Activated T-helper 2 cell treated with anti-CD3 and anti-CD28 coated beads, Interferon-gamma antibody, Interleukin-2, Interleukin-4, amounts not matched to agents 10 μg/mL and 5 μg/mL and 100 μg/mL, durations not matched to agents 14 hours and 24 hours and 36 hours (primary cell): ENCODE measurements around the gene PRR33. TPM values are rescaled to one million over a fixed set of nuclear protein-coding genes. Genes with fewer than 3 reads are reported as not detected.
"Not testable (repeated sequence)": the region's sequence is repeated elsewhere in the genome, so short reads cannot be mapped to it uniquely, and the experiment has no call there.

ENCODE experiments used
- DNase-seq: peaks from one replicate; pipeline ENCODE4 v3.0.0; 2021; ENCODE audit warnings: low spot score
- H3K27ac Mint-ChIP-seq: one replicate; pipeline ENCODE4 v1.8.0; 2021; ENCODE audit warnings: mixed read lengths
- H3K27me3 Mint-ChIP-seq: one replicate; pipeline ENCODE4 v1.8.0; 2021; ENCODE audit warnings: low read depth, mixed read lengths
- H3K36me3 Mint-ChIP-seq: one replicate; pipeline ENCODE4 v1.8.0; 2021; ENCODE audit warnings: low read depth, mixed read lengths
- H3K4me1 Mint-ChIP-seq: one replicate; pipeline ENCODE4 v1.8.0; 2021; ENCODE audit warnings: low read depth, mixed read lengths
- H3K4me3 Mint-ChIP-seq: one replicate; pipeline ENCODE4 v1.8.0; 2021; ENCODE audit warnings: low read depth, mild to moderate bottlenecking, moderate library complexity, mixed read lengths
- H3K9me3 Mint-ChIP-seq: one replicate; pipeline ENCODE4 v1.8.0; 2021; ENCODE audit warnings: mixed read lengths
- intact Hi-C: fragments of 100-400 bp; cut with micrococcal nuclease; formaldehyde crosslinking; loops from one replicate; pipeline ENCODE4 v1.15.1; 2023
- total RNA-seq: library from RNA; stranded (reverse); gene quantifications from 2 replicates; pipeline ENCODE4 v1.2.3, GENCODE V29; 2022

Gene PRR33
- total RNA-seq, 1 donor from 2014 or later: 0.05 TPM

- not testable (repeated sequence) for DNase-seq, H3K4me3 Mint-ChIP-seq, H3K27ac Mint-ChIP-seq, H3K27me3 Mint-ChIP-seq, H3K9me3 Mint-ChIP-seq
- intact Hi-C loops: loop anchor here (10.0 kb wide), 1 partner anchor 52 kb away; the partner anchor contains the start of genes SYT8 and TNNI2
- Mint-ChIP-seq H3K4me1 (peaks cover 12% of the 10 kb centered on the region), H3K36me3 (peaks cover 19% of the 10 kb centered on the region)
These were observed 5.1 kb downstream of the PRR33 start for GRCh38 chr11:1886551-1886950.

DNA sequence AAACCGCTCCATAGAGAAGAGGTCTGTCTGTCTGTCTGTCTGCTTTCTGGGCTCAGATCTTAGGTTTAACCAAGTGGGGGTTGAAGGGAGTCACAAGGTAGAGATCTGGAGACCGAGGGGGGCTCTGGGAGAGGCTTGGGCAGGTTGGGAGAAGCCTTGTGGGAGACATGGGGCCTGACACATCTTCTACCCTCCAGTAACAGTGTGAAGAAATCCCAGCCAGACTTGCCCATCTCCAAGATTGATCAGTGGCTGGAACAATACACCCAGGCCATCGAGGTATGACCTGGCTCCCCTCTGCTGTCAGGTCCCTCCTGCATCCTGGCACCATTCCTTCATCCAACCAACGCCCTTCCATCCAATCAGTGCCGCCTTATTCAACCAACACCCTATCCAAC lies 7.4 kb downstream of the PRR33 start:
- DNase-seq: no peak
- H3K4me1 Mint-ChIP-seq: peaks cover 19% of the 10 kb centered on the region
- H3K4me3 Mint-ChIP-seq: no peak overlapping the region
- H3K27me3 Mint-ChIP-seq: no peaks in the 10 kb centered on the region
- H3K36me3 Mint-ChIP-seq: peaks cover 15% of the 10 kb centered on the region
- no peak overlapping the region for H3K27ac Mint-ChIP-seq
- intact Hi-C loops: loop anchor here (5.0 to 10.0 kb wide), 2 partner anchors 33 to 50 kb away; partner anchors contain the start of genes SYT8, TNNI2 and TNNT3
- no peaks in the 10 kb centered on the region for H3K9me3 Mint-ChIP-seq

- Mint-ChIP-seq H3K36me3 (peaks cover 10% of the 10 kb centered on the region), H3K9me3 (no peaks in the 10 kb centered on the region), H3K27ac (no peak overlapping the region), H3K4me1 (peaks cover 14% of the 10 kb centered on the region), H3K27me3 (no peaks in the 10 kb centered on the region), H3K4me3 (no peak overlapping the region)
- intact Hi-C loops: loop anchor here (5.0 to 10.0 kb wide), 2 partner anchors 34 to 49 kb away; partner anchors contain the start of genes SYT8, TNNI2 and TNNT3
- no peak for DNase-seq
These were observed 8.1 kb downstream of the PRR33 start for GRCh38 chr11:1883346-1884302.

DNA sequence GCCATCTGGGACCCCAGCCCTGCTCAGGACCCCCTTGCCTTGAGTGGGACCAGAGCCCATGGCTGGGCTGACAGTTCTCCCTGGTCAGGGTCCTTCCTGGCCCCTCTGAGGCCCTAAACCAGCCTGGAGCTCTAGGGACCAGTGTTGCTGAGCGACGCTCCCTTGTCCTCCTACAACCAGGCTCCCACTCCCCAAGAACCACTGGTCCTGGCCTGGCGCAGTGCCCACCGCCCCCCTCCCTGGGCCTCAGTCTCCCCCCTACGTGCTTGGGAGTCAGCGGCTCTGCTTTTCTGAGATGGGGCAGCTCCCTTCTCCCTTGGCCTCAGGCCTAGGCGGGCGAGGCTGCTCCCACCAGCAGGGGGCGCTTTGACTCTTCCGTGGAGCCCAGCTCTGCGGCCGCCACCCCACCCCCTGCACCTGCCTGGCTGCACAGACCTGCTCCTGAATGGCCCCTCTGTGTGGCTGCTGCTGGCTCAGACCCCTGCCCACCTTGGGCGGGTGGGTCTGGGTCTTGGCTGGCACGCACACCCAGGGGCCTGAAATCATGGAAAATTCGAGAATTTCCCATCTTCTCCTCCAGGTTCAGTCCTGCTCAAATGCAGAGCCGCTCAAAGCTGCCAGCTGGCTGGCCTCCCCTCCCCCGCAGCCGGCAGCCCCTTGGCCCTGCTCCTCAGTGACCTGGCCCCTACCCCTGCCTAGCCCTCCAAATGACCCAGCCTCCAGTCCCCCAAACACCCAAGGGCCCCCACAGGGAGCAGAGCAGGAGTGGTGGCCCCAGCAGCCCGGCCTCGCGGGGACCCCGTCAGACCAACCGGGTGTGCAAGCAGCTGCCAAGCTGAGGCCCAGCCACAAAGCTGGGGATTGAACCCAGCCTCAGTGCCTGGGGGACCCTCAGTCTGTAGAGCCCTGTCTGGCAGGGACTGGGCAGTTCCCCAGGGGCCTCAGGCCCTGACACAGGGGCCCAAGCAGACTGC lies 9.1 kb downstream of the PRR33 start:
- Mint-ChIP-seq H3K27ac (no peak overlapping the region), H3K27me3 (no peaks in the 10 kb centered on the region), H3K9me3 (no peaks in the 10 kb centered on the region), H3K4me1 (peaks cover 7% of the 10 kb centered on the region), H3K36me3 (peaks cover under 1% of the 10 kb centered on the region), H3K4me3 (no peak overlapping the region)
- intact Hi-C loops: loop anchor here (5.0 to 10.0 kb wide), 2 partner anchors 35 to 48 kb away; partner anchors contain the start of genes SYT8, TNNI2 and TNNT3
- DNase-seq: peak; percentile 66

GRCh38 chr11:1881442-1882264 lies 10.0 kb downstream of the PRR33 start:
- DNase-seq: no peak
- H3K27ac Mint-ChIP-seq: no peak overlapping the region
- no peaks in the 10 kb centered on the region for H3K27me3 Mint-ChIP-seq
- H3K4me3 Mint-ChIP-seq: no peak overlapping the region
- no peaks in the 10 kb centered on the region for H3K36me3 Mint-ChIP-seq
- intact Hi-C loops: loop anchor here (5.0 to 10.0 kb wide), 2 partner anchors 36 to 47 kb away; partner anchors contain the start of genes SYT8, TNNI2 and TNNT3
- peaks cover 6% of the 10 kb centered on the region for H3K4me1 Mint-ChIP-seq
- no peaks in the 10 kb centered on the region for H3K9me3 Mint-ChIP-seq

DNA sequence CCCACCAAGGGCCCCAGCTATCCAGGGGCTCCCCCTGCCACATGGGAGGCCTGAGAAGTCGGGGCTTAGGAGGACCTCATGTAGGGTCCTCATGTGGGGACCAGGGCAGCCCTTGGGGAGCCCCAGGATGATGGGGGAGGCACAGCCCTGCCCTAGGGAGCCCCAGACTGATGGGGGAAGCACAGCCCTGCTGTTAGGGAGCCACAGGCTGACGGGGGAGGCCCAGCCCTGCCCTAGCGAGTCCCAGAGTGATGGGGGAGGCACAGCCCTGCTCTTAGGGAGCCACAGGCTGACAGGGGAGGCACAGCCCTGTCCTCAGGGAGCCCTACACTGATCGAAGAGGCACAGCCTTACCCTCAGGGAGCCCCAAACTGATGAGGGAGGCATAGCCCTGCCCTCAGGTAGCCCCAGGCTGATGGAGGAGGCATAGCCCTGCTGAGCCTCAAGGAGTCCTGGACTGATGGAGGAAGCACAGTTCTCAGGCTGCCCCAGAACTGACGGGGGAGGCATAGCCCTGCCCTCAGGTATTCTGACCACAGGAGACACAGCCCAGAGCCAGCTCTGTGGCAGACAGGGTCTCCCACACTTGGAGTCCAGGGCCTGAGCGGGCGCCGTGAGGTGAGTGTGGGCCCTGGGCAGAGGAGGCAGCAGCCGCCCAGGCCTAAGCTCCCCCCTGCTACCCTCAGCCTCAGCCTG lies 10.8 kb downstream of the PRR33 start:
- Mint-ChIP-seq H3K27me3 (no peaks in the 10 kb centered on the region), H3K27ac (no peak overlapping the region), H3K4me1 (peaks cover 6% of the 10 kb centered on the region), H3K36me3 (no peaks in the 10 kb centered on the region), H3K4me3 (no peak overlapping the region), H3K9me3 (no peaks in the 10 kb centered on the region)
- intact Hi-C loops: loop anchor here (5.0 to 10.0 kb wide), 2 partner anchors 36 to 46 kb away; partner anchors contain the start of genes SYT8, TNNI2 and TNNT3
- DNase-seq: no peak

GRCh38 chr11:1879941-1880720 lies 11.6 kb downstream of the PRR33 start:
- no peak for DNase-seq
- no peaks in the 10 kb centered on the region for H3K27me3 Mint-ChIP-seq
- intact Hi-C loops: loop anchor here (5.0 to 10.0 kb wide), 2 partner anchors 37 to 45 kb away; partner anchors contain the start of genes SYT8, TNNI2 and TNNT3
- H3K27ac Mint-ChIP-seq: no peak overlapping the region
- H3K4me3 Mint-ChIP-seq: no peak overlapping the region
- H3K4me1 Mint-ChIP-seq: peaks cover 8% of the 10 kb centered on the region
- H3K36me3 Mint-ChIP-seq: peaks cover 3% of the 10 kb centered on the region
- no peaks in the 10 kb centered on the region for H3K9me3 Mint-ChIP-seq

DNA sequence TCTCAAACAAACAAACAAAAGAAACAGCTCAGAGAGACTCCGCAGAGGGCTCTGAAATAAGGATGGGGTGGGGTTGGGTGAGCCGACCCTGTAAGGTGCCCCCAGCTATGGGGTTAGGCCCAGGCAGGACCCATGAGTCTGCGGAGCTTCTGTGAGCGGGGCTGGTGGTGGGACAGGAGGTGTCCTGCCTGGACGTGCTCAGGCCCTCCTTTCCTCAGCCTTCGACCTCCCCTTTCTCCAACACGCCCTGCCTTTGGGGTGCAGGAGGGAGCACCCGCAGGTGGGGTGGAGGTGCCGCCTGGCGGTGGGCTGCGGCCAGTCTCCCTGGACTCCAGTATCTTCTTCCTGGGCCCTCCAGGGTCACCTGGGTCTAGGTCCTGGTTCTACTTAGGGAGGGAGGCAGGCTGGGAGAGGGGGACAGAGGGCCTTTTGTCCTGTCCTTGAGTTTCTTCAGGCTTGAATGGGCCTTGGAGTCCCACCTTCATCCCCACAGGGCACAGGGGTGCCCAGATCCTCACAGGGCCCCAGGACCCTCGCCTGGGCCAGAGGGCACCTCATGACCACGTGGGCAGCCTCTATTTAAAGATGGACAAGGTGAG lies 12.3 kb downstream of the PRR33 start:
- peaks cover 8% of the 10 kb centered on the region for H3K4me1 Mint-ChIP-seq
- H3K27ac Mint-ChIP-seq: no peak overlapping the region
- no peak overlapping the region for H3K4me3 Mint-ChIP-seq
- H3K9me3 Mint-ChIP-seq: no peaks in the 10 kb centered on the region
- no peak for DNase-seq
- peaks cover 3% of the 10 kb centered on the region for H3K36me3 Mint-ChIP-seq
- no peaks in the 10 kb centered on the region for H3K27me3 Mint-ChIP-seq
- intact Hi-C loops: no loop called here

DNA sequence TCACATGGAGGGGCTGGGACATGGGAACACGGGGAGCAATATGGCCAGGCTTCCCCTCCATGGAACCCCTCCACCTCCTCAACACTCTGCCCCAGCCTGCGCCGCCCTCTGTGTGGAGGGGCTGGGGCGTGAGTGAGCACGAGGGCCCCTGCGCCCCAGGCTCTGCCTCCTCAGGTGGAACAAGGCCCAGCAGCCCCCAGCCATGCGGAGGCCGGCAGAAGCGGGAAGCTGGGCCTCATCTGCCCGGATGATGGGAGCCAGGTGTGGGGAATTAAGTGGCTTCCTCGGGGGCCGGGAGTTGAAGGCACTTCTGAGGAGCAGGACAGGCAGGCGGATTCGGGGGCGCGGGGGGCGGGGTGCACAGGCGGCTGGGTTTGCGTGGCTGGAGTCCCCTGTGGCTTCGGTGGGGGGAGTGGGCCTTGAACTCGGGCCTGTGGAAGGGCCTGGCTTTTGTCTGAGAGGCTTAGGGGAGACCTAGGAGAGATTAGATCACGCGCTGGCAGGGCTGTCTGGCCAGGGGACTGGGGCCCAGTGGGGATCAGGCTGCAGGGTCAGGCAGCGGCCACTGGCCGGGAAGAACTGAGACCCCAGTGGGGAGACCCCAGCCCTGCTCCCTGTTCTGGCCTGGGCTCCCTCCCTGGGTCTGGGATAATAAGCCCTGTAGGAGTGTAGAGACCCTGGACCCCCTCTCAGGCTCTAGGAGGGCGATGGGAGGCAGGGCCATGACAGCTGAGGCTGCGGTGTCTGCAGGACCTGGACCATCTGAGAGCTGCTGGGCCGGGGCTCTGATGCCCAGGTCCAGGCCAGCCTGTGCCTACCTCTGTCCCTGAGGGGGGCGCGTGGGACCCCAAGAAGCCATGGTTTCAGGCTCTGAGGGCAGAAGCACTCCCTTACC lies 13.3 kb downstream of the PRR33 start:
- DNase-seq: no peak
- Mint-ChIP-seq H3K36me3 (peaks cover 3% of the 10 kb centered on the region), H3K4me3 (no peak overlapping the region), H3K9me3 (no peaks in the 10 kb centered on the region), H3K4me1 (peaks cover 8% of the 10 kb centered on the region), H3K27me3 (no peaks in the 10 kb centered on the region), H3K27ac (no peak overlapping the region)
- intact Hi-C loops: no loop called here
